GM19455 (cell line): ENCODE data around the gene MAN2A2.
"Not testable (repeated sequence)": the region's sequence is repeated elsewhere in the genome, so short reads cannot be mapped to it uniquely, and the experiment has no call there.

Experiments used
- ATAC-seq: cut with Tn5 transposase; IDR thresholded peaks from one replicate; pipeline ENCODE4 v1.9.1; 2021; ENCODE audit not compliant: unreplicated experiment

The MAN2A2 gene

GRCh38 chr15:90871139-90871715, 31.9 kb upstream of the MAN2A2 start:
- ATAC-seq = peak; percentile 36

DNA sequence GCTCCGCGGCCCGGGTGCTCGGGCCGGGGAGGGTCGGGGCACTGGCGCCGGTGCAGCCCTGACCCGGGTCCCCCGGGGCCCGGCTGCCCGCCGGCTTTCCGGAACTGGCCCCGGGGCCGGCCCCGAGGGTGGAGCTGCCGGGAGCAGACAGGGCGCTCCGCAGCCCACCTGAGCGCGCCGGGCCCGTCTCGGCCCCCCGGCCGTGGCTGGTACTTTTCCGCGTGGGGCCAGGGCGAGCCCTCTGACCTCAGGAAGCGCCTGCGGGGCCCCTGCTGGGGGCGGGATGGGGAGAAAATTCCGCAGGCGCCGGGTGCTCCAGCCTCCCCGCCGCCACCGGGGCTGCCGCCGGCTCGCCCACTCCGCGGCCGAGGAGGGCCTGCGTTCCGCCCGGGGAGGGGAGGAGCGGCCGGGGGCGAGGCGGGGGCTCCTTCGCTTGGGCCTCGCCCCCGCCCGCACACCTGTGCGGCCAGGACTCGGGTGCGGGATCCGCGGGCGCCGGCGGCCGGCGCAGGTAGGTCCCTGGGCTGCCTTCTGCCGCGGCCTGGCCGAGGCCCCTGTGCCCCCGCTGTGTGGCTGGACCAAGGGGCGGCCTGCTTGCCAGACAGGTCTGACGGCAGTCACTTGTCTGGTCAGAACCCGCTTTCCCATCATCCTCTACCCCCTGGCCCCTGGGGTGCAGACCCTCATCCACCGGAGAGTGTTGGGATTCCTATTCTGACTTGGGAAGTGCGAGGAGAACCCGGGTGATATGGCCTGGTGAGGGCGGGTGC, 31.2 kb upstream of the MAN2A2 start:
- peak; percentile 47 for ATAC-seq

DNA sequence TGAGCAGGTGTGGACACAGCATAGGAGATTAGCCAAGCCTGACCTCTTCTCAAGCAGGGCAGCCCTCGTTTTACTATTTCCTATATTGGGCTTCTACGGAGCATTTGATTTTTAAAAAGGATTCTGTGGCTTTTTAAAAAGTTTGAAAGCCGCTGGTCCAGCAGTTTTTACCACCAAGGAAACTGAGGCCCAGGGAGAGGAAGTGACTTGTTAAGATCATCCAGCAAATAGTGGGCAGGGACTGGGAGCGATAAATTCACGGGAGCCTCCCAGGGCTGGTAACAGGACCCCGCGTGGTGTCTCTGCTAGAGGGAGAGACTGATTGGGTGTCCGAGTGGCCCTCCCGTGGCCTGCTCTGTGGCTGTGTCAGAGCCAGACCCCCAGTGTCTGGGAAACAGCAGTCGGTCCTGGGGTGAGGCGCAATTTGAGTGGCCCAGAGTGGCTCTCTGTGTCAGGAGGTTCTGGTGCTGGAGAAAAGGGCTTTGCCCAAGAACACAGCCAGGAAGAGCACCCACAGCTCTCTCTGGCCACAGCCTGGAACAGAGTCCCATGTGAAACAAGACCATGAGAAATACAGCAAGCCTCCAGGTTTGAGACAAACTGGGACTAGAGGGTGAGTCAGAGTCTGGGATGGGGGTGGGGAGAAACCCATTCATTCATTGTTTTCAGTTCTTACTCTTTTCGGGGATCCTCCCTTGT, 30.5 kb upstream of the MAN2A2 start:
- peak; percentile 12 for ATAC-seq

GRCh38 chr15:90873488-90873997, 29.6 kb upstream of the MAN2A2 start:
- ATAC-seq = no peak

DNA sequence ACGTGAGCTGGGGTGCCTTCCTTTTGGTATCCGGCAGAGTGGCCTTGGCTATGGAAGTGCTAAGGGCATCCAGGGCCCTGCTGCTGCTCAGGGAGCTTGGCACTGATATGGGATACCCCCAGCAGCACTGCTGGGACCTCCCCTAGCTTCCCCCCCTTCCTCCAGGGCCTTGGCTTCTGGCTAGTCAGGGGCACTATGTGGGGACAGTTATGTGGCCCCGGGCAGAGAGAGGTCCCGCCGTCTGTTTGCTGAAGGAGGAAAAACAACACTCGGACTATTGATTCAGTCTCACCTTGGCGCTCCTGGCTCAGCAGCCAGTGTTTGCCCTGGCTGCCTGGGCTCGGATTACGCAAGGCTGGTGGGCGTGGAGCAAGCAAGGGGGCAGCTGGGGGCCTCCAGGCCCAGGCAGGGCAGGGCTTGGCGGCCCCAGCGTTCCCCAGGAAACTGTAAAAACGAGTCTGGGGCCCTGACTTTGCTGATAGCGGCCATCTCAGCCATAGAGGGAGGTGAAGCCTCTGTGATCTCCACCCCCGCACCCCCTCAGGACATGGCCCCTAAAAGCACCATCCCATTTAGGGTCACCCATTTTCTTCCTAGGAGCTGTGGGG, 29.0 kb upstream of the MAN2A2 start:
- ATAC-seq = no peak

DNA sequence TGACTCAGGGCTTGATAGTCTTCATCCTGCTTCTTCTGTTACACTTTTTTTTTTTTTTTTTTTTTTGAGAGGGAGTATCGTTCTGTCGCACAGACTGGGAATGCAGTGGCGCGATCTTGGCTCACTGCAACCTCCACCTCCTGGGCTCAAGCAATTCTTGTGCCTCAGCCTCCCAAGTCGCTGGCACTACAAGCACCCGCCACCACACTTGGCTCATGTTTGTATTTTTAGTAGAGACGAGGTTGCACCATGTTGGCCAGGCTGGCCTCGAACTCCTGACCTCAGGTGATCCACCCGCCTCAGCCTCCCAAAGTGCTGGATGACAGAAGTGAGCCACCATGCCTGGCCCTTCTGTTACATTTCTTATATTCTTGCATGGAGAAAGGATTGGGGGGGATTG, 28.1 kb upstream of the MAN2A2 start:
- not testable (repeated sequence) for ATAC-seq

GRCh38 chr15:90875549-90875981, 27.5 kb upstream of the MAN2A2 start:
- no peak for ATAC-seq

DNA sequence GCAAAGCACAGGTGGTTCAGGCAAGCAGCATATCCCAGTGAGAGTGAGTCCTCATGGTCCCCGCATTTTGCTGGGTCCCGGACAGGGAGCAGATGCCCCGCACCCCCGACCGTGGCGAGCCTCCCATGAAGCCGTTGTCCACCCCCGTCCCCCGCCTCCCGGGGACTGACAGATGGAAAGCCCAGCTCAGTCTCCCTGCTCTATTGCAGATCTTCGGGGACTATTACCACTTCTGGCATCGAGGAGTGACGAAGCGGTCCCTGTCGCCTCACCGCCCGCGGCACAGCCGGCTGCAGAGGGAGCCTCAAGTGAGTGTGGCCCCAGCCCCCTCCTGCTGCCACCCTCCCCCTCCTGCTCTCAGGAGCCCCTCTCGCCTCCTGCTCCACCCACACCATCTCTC, 27.1 kb upstream of the MAN2A2 start:
- no peak for ATAC-seq

- no peak for ATAC-seq
Observed at GRCh38 chr15:90876512-90877170, 26.5 kb upstream of the MAN2A2 start.

GRCh38 chr15:90877315-90877714, 25.8 kb upstream of the MAN2A2 start:
- ATAC-seq = no peak

GRCh38 chr15:90877996-90878395, 25.1 kb upstream of the MAN2A2 start:
- no peak for ATAC-seq

GRCh38 chr15:90878660-90879059, 24.4 kb upstream of the MAN2A2 start:
- ATAC-seq = no peak

GRCh38 chr15:90879730-90880366, 23.3 kb upstream of the MAN2A2 start:
- no peak for ATAC-seq

- ATAC-seq = no peak
Observed at GRCh38 chr15:90880381-90881145, 22.5 kb upstream of the MAN2A2 start.

DNA sequence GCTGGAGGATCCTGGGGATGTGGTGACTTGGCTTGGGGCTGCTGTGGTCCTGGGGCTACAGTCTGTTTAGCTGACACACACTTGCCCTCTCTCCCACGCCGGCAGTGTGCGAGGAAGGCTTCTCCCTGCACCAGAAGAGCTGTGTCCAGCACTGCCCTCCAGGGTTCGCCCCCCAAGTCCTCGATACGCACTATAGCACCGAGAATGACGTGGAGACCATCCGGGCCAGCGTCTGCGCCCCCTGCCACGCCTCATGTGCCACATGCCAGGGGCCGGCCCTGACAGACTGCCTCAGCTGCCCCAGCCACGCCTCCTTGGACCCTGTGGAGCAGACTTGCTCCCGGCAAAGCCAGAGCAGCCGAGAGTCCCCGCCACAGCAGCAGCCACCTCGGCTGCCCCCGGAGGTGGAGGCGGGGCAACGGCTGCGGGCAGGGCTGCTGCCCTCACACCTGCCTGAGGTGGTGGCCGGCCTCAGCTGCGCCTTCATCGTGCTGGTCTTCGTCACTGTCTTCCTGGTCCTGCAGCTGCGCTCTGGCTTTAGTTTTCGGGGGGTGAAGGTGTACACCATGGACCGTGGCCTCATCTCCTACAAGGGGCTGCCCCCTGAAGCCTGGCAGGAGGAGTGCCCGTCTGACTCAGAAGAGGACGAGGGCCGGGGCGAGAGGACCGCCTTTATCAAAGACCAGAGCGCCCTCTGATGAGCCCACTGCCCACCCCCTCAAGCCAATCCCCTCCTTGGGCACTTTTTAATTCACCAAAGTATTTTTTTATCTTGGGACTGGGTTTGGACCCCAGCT, 21.7 kb upstream of the MAN2A2 start:
- no peak for ATAC-seq

DNA sequence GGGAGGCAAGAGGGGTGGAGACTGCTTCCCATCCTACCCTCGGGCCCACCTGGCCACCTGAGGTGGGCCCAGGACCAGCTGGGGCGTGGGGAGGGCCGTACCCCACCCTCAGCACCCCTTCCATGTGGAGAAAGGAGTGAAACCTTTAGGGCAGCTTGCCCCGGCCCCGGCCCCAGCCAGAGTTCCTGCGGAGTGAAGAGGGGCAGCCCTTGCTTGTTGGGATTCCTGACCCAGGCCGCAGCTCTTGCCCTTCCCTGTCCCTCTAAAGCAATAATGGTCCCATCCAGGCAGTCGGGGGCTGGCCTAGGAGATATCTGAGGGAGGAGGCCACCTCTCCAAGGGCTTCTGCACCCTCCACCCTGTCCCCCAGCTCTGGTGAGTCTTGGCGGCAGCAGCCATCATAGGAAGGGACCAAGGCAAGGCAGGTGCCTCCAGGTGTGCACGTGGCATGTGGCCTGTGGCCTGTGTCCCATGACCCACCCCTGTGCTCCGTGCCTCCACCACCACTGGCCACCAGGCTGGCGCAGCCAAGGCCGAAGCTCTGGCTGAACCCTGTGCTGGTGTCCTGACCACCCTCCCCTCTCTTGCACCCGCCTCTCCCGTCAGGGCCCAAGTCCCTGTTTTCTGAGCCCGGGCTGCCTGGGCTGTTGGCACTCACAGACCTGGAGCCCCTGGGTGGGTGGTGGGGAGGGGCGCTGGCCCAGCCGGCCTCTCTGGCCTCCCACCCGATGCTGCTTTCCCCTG, 21.0 kb upstream of the MAN2A2 start:
- ATAC-seq = no peak

DNA sequence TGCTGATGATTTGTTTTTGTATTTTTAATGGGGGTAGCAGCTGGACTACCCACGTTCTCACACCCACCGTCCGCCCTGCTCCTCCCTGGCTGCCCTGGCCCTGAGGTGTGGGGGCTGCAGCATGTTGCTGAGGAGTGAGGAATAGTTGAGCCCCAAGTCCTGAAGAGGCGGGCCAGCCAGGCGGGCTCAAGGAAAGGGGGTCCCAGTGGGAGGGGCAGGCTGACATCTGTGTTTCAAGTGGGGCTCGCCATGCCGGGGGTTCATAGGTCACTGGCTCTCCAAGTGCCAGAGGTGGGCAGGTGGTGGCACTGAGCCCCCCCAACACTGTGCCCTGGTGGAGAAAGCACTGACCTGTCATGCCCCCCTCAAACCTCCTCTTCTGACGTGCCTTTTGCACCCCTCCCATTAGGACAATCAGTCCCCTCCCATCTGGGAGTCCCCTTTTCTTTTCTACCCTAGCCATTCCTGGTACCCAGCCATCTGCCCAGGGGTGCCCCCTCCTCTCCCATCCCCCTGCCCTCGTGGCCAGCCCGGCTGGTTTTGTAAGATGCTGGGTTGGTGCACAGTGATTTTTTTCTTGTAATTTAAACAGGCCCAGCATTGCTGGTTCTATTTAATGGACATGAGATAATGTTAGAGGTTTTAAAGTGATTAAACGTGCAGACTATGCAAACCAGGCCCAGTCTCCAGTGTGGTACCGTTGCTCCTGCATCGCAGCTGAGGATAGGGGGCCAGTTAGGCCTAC, 20.1 kb upstream of the MAN2A2 start:
- no peak for ATAC-seq
